ENCODE data around the gene CYP46A1. TPM values are rescaled to one million over a fixed set of nuclear protein-coding genes. Genes with fewer than 3 reads are reported as not detected.
A peak's percentile ranks its signal among the peaks of the same experiment; 100 is the strongest.

Gene CYP46A1
- total RNA-seq, 1 experiment from 2014 or later = 0.59 TPM

GRCh38 chr14:99685596-99685995 is 1.5 kb downstream of the CYP46A1 start:
- H3K27me3 ChIP-seq (ENCODE audit: insufficient read depth, low read length) = no peaks in the 10 kb centered on the region
- peaks cover 16% of the 10 kb centered on the region for H3K27me3 Mint-ChIP-seq (ENCODE audit: low read depth)
- H4K8ac ChIP-seq (replicated peaks; ENCODE audit: insufficient read length, low read depth, low read length) = no peak overlapping the region
- H4K91ac ChIP-seq (ENCODE audit: insufficient read length, low read depth, low read length) = no peak overlapping the region
- no peaks in the 10 kb centered on the region for H3K79me2 ChIP-seq (ENCODE audit: insufficient read depth, low read length)
- DNase-seq = peak; percentile 15
- H3K23me2 ChIP-seq (ENCODE audit: insufficient read length, low read depth, low read length, poor library complexity, severe bottlenecking) = peaks cover 8% of the 10 kb centered on the region
- no peak overlapping the region for H3K56ac ChIP-seq (ENCODE audit: insufficient read length, low read depth, low read length)
- H3K9me3 ChIP-seq (ENCODE audit: control insufficient read depth, low read depth, low read length) = no peaks in the 10 kb centered on the region
- no peak overlapping the region for H3K14ac ChIP-seq (ENCODE audit: insufficient read depth, low read length)
- H3K4me1 ChIP-seq (ENCODE audit: insufficient read depth, low read length) = no peaks in the 10 kb centered on the region
- H3K4ac ChIP-seq (ENCODE audit: low read depth, low read length) = no peak overlapping the region
- H3T11ph ChIP-seq (ENCODE audit: low read length) = no peak overlapping the region
- no peaks in the 10 kb centered on the region for H4K20me1 ChIP-seq (ENCODE audit: control insufficient read depth, insufficient read depth, insufficient read length)
- H3K27ac ChIP-seq (ENCODE audit: insufficient read length, low read depth, low read length) = no peak overlapping the region
- H3K18ac ChIP-seq (ENCODE audit: insufficient read length, low read depth, low read length) = no peak overlapping the region
- no peaks in the 10 kb centered on the region for H3K79me1 ChIP-seq (ENCODE audit: insufficient read depth, low read depth, low read length, poor library complexity, severe bottlenecking)
- no peak overlapping the region for H2AFZ ChIP-seq (ENCODE audit: low read length)
- H3K9ac ChIP-seq (ENCODE audit: extremely low read depth, insufficient read length, low read length) = no peak overlapping the region
- no peak overlapping the region for H2BK12ac ChIP-seq (ENCODE audit: insufficient read length, low read depth, low read length)
- H3K4me1 Mint-ChIP-seq = peaks cover 20 to 34% of the 10 kb centered on the region in 2 experiments
- H3K9me3 Mint-ChIP-seq = no peaks in the 10 kb centered on the region
- H3K4me2 ChIP-seq (ENCODE audit: insufficient read depth, insufficient read length, low read length) = no peak overlapping the region
- no peaks in the 10 kb centered on the region for H3K36me3 Mint-ChIP-seq (ENCODE audit: insufficient read depth in 1 of 3, low read depth in 3 of 3)
- no peak overlapping the region for H2BK5ac ChIP-seq (ENCODE audit: insufficient read length, low read length)
- peak overlapping the region; percentile 36 to 80 for H3K4me3 Mint-ChIP-seq
- no peak overlapping the region for H2BK20ac ChIP-seq (ENCODE audit: low read depth, low read length, poor library complexity, severe bottlenecking)
- no peak overlapping the region for H2BK15ac ChIP-seq (ENCODE audit: low read depth, low read length)
- H3K27ac Mint-ChIP-seq = no peak overlapping the region; a peak in 1 of 7 replicates
- H2AK5ac ChIP-seq (ENCODE audit: insufficient read length, low read length) = no peak overlapping the region
- no peak overlapping the region for H2BK120ac ChIP-seq (ENCODE audit: low read depth, low read length, poor library complexity, severe bottlenecking)
- no peak overlapping the region for H3K23ac ChIP-seq (ENCODE audit: insufficient read length, low read depth, low read length)
- no peak overlapping the region for H4K5ac ChIP-seq (ENCODE audit: insufficient read length, low read depth, low read length)
- WGBS (ENCODE audit: extremely low coverage, insufficient read length, low lambda C conversion rate) = no CpG with 5 or more reads among the region's 1 CpG
- no peak for TF ChIP-seq CTCF (conservative IDR thresholded peaks at IDR 0.05)

Measured in H9 (cell line).